A549 (cell line): ENCODE results near the gene CKLF. TPM values are rescaled to one million over a fixed set of nuclear protein-coding genes. Genes with fewer than 3 reads are reported as not detected.
"Not testable (repeated sequence)": the region's sequence is repeated elsewhere in the genome, so short reads cannot be mapped to it uniquely, and the experiment has no call there.

Experiments used
- ATAC-seq, 2 experiments: fragments of 200-7000 bp in 1 of 2; fragments of >200 bp in 1 of 2; cut with Nextera tagmentation in 1 of 2; cut with Tn5 transposase in 1 of 2; 3 replicates each; pipeline versions ENCODE4 v1.8.0 to v1.9.1; 2018 to 2020; ENCODE audit warnings: mild to moderate bottlenecking in 1 of 2, moderate library complexity in 1 of 2
- CTCF ChIA-PET: fragments of 300-600 bp; sonication (Branson Sonifier 250); formaldehyde crosslinking; extraction: SDS; loops from one replicate; lab custom pipeline; 2021; ENCODE audit warnings: antibody characterized with exemption, inconsistent platforms; lab: Yijun Ruan, JAX
- POLR2A ChIA-PET: fragments of 350-600 bp; formaldehyde crosslinking; extraction: SDS; loops from one replicate; lab custom pipeline; 2021; ENCODE audit warnings: antibody characterized with exemption, inconsistent platforms; lab: Yijun Ruan, JAX
- DNase-seq, 2 experiments: peaks; one replicate each; pipeline versions ENCODE4 v3.0.0 to v3.0.0-alpha.2; 2011 to 2016; ENCODE audit warnings: low read depth in 1 of 2, low spot score in 1 of 2
- FAIRE-seq: peaks from 2 replicates; lab custom pipeline; 2011; peaks lifted over from hg19 to GRCh38; lab: Jason Lieb, UNC
- H3K27ac ChIP-seq, 2 experiments: fragments of >200 bp; sonication (Bioruptor Twin); formaldehyde crosslinking; 3 replicates each; pipeline ENCODE4 v1.5.1; 2016 to 2017
- H3K4me1 ChIP-seq: fragments of >200 bp; sonication (Bioruptor Twin); formaldehyde crosslinking; 3 replicates; pipeline ENCODE4 v1.6.1; 2016
- H3K4me2 ChIP-seq: fragments of >200 bp; sonication (Bioruptor Twin); formaldehyde crosslinking; 3 replicates; pipeline ENCODE4 v1.6.1; 2016
- H3K4me3 ChIP-seq: fragments of >200 bp; sonication (Bioruptor Twin); formaldehyde crosslinking; 3 replicates; pipeline ENCODE4 v1.5.1; 2016
- H3K9me3 ChIP-seq: fragments of >200 bp; sonication (Bioruptor Twin); formaldehyde crosslinking; 3 replicates; pipeline ENCODE4 v1.6.1; 2016
- BHLHE40 ChIP-seq: IDR thresholded peaks from 2 replicates; pipeline ENCODE4 v1.6.1; 2012; ENCODE audit warnings: low read depth, low read length, inconsistent platforms
- E2F6 ChIP-seq: IDR thresholded peaks from 2 replicates; pipeline ENCODE4 v1.6.1; 2012; ENCODE audit warnings: low read depth, borderline replicate concordance
- EP300 ChIP-seq, 2 experiments: fragments of >200 bp; sonication (Bioruptor Twin); formaldehyde crosslinking; IDR thresholded peaks; 2 replicates in 1 of 2; 3 replicates in 1 of 2; pipeline ENCODE4 v1.6.1; 2016 to 2017
- GATA3 ChIP-seq: IDR thresholded peaks from 2 replicates; pipeline ENCODE4 v1.6.1; 2012; ENCODE audit warnings: borderline replicate concordance
- HOXB13 ChIP-seq: fragments of 250-450 bp; sonication (Bioruptor Pico); IDR thresholded peaks from 2 replicates; pipeline ENCODE4 v1.5.0; 2020; ENCODE audit warnings: low read depth, mild to moderate bottlenecking, moderate library complexity
- JUN ChIP-seq, 2 experiments: fragments of >200 bp; sonication (Bioruptor Twin); formaldehyde crosslinking; IDR thresholded peaks; 2 replicates in 1 of 2; 3 replicates in 1 of 2; pipeline ENCODE4 v1.6.1; 2016 to 2017
- KDM1A ChIP-seq: fragments of 200-600 bp; sonication (generic); IDR thresholded peaks from 2 replicates; pipeline ENCODE4 v1.6.1; 2016; ENCODE audit warnings: low read depth, mild to moderate bottlenecking
- MYC ChIP-seq: IDR thresholded peaks from 2 replicates; pipeline ENCODE4 v1.6.1; 2012; ENCODE audit warnings: mild to moderate bottlenecking, inconsistent platforms, low read length, improper control_type of control experiment, borderline replicate concordance
- NPAS2 ChIP-seq: fragments of 250-450 bp; sonication (Bioruptor Pico); IDR thresholded peaks from 2 replicates; pipeline ENCODE4 v1.8.0; 2022; ENCODE audit warnings: mild to moderate bottlenecking, moderate library complexity, borderline replicate concordance
- PBX3 ChIP-seq: IDR thresholded peaks from 2 replicates; pipeline ENCODE4 v1.6.1; 2012
- RCOR1 ChIP-seq: fragments of 150-350 bp; IDR thresholded peaks from 2 replicates; pipeline ENCODE4 v1.6.1; 2014; ENCODE audit warnings: antibody characterized with exemption, low read length, low read depth
- SREBF2 ChIP-seq: fragments of 450-650 bp; IDR thresholded peaks from 2 replicates; pipeline ENCODE4 v1.6.1; 2014; ENCODE audit warnings: mild to moderate bottlenecking, moderate library complexity
- ZNF302 ChIP-seq: fragments of 250-450 bp; sonication (Bioruptor Pico); IDR thresholded peaks from 2 replicates; pipeline ENCODE4 v1.9.0; 2021; ENCODE audit warnings: inconsistent platforms, mild to moderate bottlenecking, moderate library complexity
- WGBS: methylation state at CpG from one replicate; pipeline ENCODE4 v1.1.6; 2017; ENCODE audit errors: missing lambda C conversion rate; 5-methylcytosine and 5-hydroxymethylcytosine counted together
- polyA plus RNA-seq, 4 experiments: library from polyadenylated mRNA; depleted of rRNA in 3 of 4; stranded (reverse); fragments of >200 nt; fragmentation: RNase III in 1 of 4; extraction: RNeasy Plus Mini Kit Qiagen cat#74134 plus additional on column Dnase treatment in 1 of 4; gene quantifications; 2 replicates in 3 of 4; 3 replicates in 1 of 4; pipeline ENCODE4 v1.2.3, GENCODE V29; 2011 to 2017
- TF ChIP-seq, protein P1 (sequence below): fragments of >200 bp; sonication (Bioruptor Twin); formaldehyde crosslinking; IDR thresholded peaks from 2 replicates; pipeline ENCODE4 v1.6.1; 2016
- TF ChIP-seq, protein P2 (sequence below): fragments of 250-450 bp; sonication (Bioruptor Pico); IDR thresholded peaks from 2 replicates; pipeline ENCODE4 v1.5.0; 2021; ENCODE audit warnings: mild to moderate bottlenecking, moderate library complexity, borderline replicate concordance

CKLF gene
- polyA plus RNA-seq, 2 of the 4 experiments (the other 2 are of a cell fraction), result 85.1 to 87.0 TPM

GRCh38 chr16:66610111-66610820 lies 57.9 kb downstream of the CKLF start:
- DNase-seq (no peak), ATAC-seq (no peak), FAIRE-seq (no peak)
- Histone ChIP-seq H3K27ac (no peak overlapping the region), H3K9me3 (no peaks in the 10 kb centered on the region), H3K4me2 (no peak overlapping the region), H3K4me3 (no peak overlapping the region)
- POLR2A ChIA-PET, result no interaction called here
- 94% methylated on average over 11 of the region's 14 CpGs for WGBS
- TF ChIP-seq GATA3, result no peak
- TF ChIP-seq, all 56 proteins: peak for 0
- CTCF ChIA-PET, result interaction anchor here (1.4 to 6.4 kb wide), 10 partner anchors 10 to 258 kb away, joined by 3 to 60 read pairs (median 20); partner anchors contain the start of genes CMTM1 and CMTM4
- peaks cover 26% of the 10 kb centered on the region for H3K4me1 ChIP-seq

DNA sequence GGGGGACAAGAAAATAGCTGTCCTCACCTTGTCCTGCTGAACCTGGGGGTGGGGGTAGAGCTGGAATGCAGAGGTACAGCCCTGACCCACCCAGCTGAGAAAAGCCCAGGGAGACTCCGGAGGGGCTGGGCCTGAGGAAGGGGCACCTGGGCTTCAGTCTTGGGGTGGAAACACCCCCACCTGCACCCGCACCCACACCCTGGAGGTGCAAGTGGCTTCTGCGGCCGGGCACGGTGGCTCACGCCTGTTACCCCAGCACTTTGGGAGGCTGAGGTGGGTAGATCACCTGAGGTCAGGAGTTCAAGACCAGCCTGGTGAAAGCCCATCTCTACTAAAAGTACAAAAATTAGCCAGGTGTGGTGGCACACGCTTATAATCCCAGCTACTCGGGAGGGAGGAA lies 59.5 kb downstream of the CKLF start:
- CTCF ChIA-PET, result interaction anchor here (0.9 to 6.4 kb wide), 4 partner anchors 40 to 117 kb away, joined by 3 to 60 read pairs (median 14); no protein-coding TSS in a partner anchor
- 96% methylated on average over 8 of the region's 8 CpGs for WGBS
- DNase-seq, ATAC-seq, H3K9me3 ChIP-seq, POLR2A ChIA-PET, FAIRE-seq, H3K4me2 ChIP-seq, H3K4me3 ChIP-seq, H3K27ac ChIP-seq: not testable (repeated sequence)
- peaks cover 15% of the 10 kb centered on the region for H3K4me1 ChIP-seq

DNA sequence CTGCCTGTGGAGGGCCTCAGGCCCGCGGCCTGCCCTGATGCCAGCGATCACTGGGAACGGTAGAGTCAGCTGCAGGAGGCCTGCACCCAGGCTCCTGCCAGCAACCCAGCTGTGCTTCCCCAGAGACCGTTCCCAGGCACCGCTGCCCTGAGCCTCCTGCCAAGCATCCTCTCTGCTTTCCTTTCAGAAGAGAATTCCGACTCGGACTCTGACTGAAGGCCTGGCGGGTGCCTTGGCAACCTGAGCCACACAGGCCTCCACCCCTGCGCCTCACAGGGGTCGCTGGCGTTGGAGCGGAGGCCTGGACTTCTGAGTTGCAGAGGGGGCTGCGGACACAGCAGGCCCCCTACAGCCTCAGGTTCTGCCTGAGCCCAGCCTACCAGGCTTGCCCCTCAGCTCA lies 60.0 kb downstream of the CKLF start:
- ATAC-seq (no peak), FAIRE-seq (no peak), DNase-seq (no peak)
- TF ChIP-seq PBX3, result no peak
- TF ChIP-seq, protein P1, sequence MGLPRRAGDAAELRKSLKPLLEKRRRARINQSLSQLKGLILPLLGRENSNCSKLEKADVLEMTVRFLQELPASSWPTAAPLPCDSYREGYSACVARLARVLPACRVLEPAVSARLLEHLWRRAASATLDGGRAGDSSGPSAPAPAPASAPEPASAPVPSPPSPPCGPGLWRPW, result no peak
- no peak for TF ChIP-seq RCOR1
- no peak for TF ChIP-seq KDM1A
- TF ChIP-seq MYC, result no peak
- TF ChIP-seq E2F6, result no peak
- TF ChIP-seq, protein P2, sequence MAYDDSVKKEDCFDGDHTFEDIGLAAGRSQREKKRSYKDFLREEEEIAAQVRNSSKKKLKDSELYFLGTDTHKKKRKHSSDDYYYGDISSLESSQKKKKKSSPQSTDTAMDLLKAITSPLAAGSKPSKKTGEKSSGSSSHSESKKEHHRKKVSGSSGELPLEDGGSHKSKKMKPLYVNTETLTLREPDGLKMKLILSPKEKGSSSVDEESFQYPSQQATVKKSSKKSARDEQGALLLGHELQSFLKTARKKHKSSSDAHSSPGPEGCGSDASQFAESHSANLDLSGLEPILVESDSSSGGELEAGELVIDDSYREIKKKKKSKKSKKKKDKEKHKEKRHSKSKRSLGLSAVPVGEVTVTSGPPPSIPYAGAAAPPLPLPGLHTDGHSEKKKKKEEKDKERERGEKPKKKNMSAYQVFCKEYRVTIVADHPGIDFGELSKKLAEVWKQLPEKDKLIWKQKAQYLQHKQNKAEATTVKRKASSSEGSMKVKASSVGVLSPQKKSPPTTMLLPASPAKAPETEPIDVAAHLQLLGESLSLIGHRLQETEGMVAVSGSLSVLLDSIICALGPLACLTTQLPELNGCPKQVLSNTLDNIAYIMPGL (CRISPR knock-in tag), result no peak
- TF ChIP-seq NPAS2 (CRISPR knock-in tag), result no peak
- no peak for TF ChIP-seq HOXB13 (CRISPR knock-in tag)
- CTCF ChIA-PET, result interaction anchor here (1.4 to 6.4 kb wide), 3 partner anchors 39 to 59 kb away, joined by 3 to 60 read pairs (median 26); no protein-coding TSS in a partner anchor
- POLR2A ChIA-PET, result no interaction called here
- 92% methylated on average over 8 of the region's 14 CpGs for WGBS
- no peak overlapping the region for H3K27ac ChIP-seq
- no peak overlapping the region for H3K4me2 ChIP-seq
- peaks cover 19% of the 10 kb centered on the region for H3K4me1 ChIP-seq
- H3K4me3 ChIP-seq, result no peak overlapping the region
- H3K9me3 ChIP-seq, result no peaks in the 10 kb centered on the region

DNA sequence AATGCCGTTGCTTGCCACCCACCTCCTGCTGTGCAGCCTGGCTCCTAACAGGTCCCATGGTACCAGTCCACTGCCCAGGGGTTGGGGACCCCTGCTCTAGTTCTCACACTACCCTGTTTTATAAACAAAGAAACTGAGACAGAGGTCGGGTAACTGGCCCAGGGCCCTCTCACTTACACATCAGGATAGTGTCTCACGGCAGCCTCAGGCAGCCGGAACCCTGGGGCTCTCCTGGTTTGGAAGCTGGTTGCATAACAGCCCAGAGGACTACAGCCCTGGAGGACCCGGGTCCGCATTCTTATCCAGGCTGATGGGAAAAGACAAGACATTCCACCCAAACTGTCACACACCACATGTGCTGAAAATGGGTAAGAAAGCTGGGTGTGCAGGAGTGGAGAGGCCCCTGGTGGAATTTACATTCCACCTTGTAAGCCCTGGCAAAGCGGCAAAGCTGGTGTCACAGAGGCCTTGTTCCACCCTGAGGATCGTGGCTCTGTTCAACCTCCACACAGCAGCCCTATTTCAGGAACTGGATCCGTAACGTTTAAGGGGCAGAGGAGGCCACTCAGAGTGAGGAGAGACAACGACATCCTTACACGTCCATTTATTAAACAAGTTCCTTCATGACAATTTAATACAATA lies 61.9 kb downstream of the CKLF start:
- Histone ChIP-seq H3K27ac (no peak overlapping the region), H3K9me3 (no peaks in the 10 kb centered on the region), H3K4me2 (no peak overlapping the region), H3K4me1 (peaks cover 23% of the 10 kb centered on the region), H3K4me3 (no peak overlapping the region)
- WGBS, result 89% methylated on average over 12 of the region's 12 CpGs
- no peak for FAIRE-seq
- ChIA-PET POLR2A (no interaction called here), CTCF (interaction anchor here (0.9 to 6.0 kb wide), 5 partner anchors 11 to 253 kb away, joined by 3 to 26 read pairs (median 5); no protein-coding TSS in a partner anchor)
- no peak for DNase-seq
- no peak for TF ChIP-seq KDM1A
- TF ChIP-seq, protein P2 (CRISPR knock-in tag), result no peak
- TF ChIP-seq ZNF302, result no peak
- TF ChIP-seq JUN (IDR thresholded peaks at IDR 0.05), result no peak
- TF ChIP-seq EP300 (IDR thresholded peaks at IDR 0.05), result no peak
- TF ChIP-seq SREBF2, result no peak
- no peak for TF ChIP-seq NPAS2 (CRISPR knock-in tag)
- no peak for TF ChIP-seq BHLHE40
- no peak for ATAC-seq
